Upper lobe of left lung (tissue), 4 donors: ENCODE data around the gene ANKRD63.

Experiments
- POLR2A ChIP-seq, 4 donors: fragments of 450-650 bp; IDR thresholded peaks; one replicate each; pipeline ENCODE4 v1.5.1; 2016 to 2017; ENCODE audit warnings: antibody characterized with exemption in 4 of 4, mild to moderate bottlenecking in 2 of 4
- TF ChIP-seq, protein P1 (sequence below), 6 experiments: fragments of 450-650 bp in 4 of 6; fragments of 200-600 bp in 2 of 6; sonication (generic) in 2 of 6; IDR thresholded peaks; one replicate each; pipeline ENCODE4 v1.5.1; 2016 to 2019; ENCODE audit warnings: antibody characterized with exemption in 6 of 6

DNA sequence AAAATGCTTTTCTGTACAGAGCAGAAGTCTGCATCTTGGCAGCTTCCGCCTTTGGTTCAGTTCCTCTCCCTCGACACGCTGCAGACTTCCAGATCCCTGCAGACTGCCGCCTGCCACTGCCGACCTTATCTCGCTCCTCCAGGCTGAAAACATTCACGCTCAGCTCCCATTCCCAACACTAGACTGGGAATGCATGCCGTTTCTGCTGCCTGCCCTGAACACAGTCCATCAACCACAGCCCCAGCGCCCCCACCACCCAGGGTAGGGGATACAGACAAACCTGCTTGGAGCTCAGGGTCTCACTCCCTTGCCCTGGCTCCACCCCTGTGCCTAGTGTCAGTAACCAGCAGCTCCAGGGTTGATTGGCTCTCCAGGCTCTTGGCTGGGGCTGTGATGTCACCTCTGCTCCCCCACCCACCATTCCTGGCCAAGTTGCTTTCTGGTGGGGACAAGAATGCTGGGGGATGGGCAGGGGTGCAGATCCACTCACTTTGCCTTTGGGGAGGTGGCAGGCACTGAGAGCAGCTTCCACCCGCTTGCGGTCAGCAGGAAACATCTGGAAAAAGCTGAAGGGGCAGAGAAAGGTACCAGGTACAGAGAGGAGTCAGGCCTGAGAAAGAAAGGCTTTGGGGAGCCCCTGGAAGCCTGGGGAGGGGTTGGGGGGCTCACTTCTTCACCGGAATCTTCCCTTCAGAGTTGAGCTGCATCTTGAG lies 18.8 kb upstream of the ANKRD63 start:
- TF ChIP-seq, protein P1, sequence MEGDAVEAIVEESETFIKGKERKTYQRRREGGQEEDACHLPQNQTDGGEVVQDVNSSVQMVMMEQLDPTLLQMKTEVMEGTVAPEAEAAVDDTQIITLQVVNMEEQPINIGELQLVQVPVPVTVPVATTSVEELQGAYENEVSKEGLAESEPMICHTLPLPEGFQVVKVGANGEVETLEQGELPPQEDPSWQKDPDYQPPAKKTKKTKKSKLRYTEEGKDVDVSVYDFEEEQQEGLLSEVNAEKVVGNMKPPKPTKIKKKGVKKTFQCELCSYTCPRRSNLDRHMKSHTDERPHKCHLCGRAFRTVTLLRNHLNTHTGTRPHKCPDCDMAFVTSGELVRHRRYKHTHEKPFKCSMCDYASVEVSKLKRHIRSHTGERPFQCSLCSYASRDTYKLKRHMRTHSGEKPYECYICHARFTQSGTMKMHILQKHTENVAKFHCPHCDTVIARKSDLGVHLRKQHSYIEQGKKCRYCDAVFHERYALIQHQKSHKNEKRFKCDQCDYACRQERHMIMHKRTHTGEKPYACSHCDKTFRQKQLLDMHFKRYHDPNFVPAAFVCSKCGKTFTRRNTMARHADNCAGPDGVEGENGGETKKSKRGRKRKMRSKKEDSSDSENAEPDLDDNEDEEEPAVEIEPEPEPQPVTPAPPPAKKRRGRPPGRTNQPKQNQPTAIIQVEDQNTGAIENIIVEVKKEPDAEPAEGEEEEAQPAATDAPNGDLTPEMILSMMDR (IDR thresholded peaks at IDR 0.05): no peak
- no peak for TF ChIP-seq POLR2A (IDR thresholded peaks at IDR 0.05)
